Gastrocnemius medialis (tissue), 4 donors: Measurements from ENCODE around the gene SUN1. TPM values are rescaled to one million over a fixed set of nuclear protein-coding genes. Genes with fewer than 3 reads are reported as not detected.
"Not testable (repeated sequence)": the region's sequence is repeated elsewhere in the genome, so short reads cannot be mapped to it uniquely, and the experiment has no call there.

Source experiments
- ATAC-seq, 2 donors: fragments of 150-250 bp; one replicate each; pipeline ENCODE4 v1.9.1; 2016
- DNase-seq, 2 donors: peaks; one replicate each; pipeline ENCODE4 v3.0.0-alpha.2; 2019
- H3K27ac ChIP-seq, 4 donors: fragments of 200-600 bp; sonication (generic); 1 replicate in 1 of 4; 2 replicates in 3 of 4; pipeline ENCODE4 v1.5.1; 2016 to 2018; ENCODE audit warnings: mild to moderate bottlenecking in 2 of 4, moderate library complexity in 1 of 4
- H3K27me3 ChIP-seq, 3 donors: fragments of 200-600 bp; sonication (generic) in 2 of 3; 1 replicate in 1 of 3; 2 replicates in 2 of 3; pipeline versions ENCODE4 v1.5.1 to v1.6.0; 2016 to 2019; ENCODE audit warnings: mild to moderate bottlenecking in 1 of 3, moderate library complexity in 1 of 3
- H3K36me3 ChIP-seq, 2 donors: fragments of 200-600 bp; sonication (generic) in 1 of 2; one replicate each; pipeline ENCODE4 v1.5.1; 2017 to 2018
- H3K4me1 ChIP-seq, 2 donors: fragments of 200-600 bp; sonication (generic) in 1 of 2; one replicate each; pipeline ENCODE4 v1.5.1; 2016 to 2017; ENCODE audit warnings: mild to moderate bottlenecking in 2 of 2
- H3K4me3 ChIP-seq, 4 donors: fragments of 200-600 bp; sonication (generic) in 3 of 4; 1 replicate in 1 of 4; 2 replicates in 3 of 4; pipeline ENCODE4 v1.5.1; 2016 to 2019; ENCODE audit warnings: mild to moderate bottlenecking in 2 of 4
- H3K9me3 ChIP-seq, 3 donors: fragments of 200-600 bp; sonication (generic) in 2 of 3; 1 replicate in 1 of 3; 2 replicates in 2 of 3; pipeline ENCODE4 v1.5.1; 2016 to 2019
- POLR2A ChIP-seq, 2 donors: fragments of 450-650 bp; IDR thresholded peaks; one replicate each; pipeline ENCODE4 v1.6.1; 2017; ENCODE audit warnings: antibody characterized with exemption in 2 of 2, mild to moderate bottlenecking in 2 of 2, moderate library complexity in 2 of 2
- in situ Hi-C, 4 donors: fragments of 200-750 bp; cut with MboI; loops; one replicate each; pipeline versions ENCODE4 v1.15.0 to v1.8.0; 2017; ENCODE audit warnings: low sequenced_read_pairs in 4 of 4
- intact Hi-C: fragments of 100-400 bp; cut with DNase I; formaldehyde crosslinking; loops from one replicate; pipeline ENCODE4 v1.15.1; 2023; ENCODE audit warnings: low total_unique reads
- total RNA-seq, 4 donors: library from RNA; depleted of rRNA; stranded (reverse); fragments of >200 nt; gene quantifications; one replicate each; pipeline versions ENCODE4 v1.1.0 to v1.2.3, GENCODE V29; 2016
- TF ChIP-seq, protein P1 (sequence below), 5 experiments: fragments of 450-650 bp in 3 of 5; fragments of 200-600 bp in 2 of 5; sonication (generic) in 2 of 5; IDR thresholded peaks in 4 of 5; conservative IDR thresholded peaks in 1 of 5; 1 replicate in 4 of 5; 2 replicates in 1 of 5; pipeline ENCODE4 v1.5.1; 2016 to 2019; ENCODE audit warnings: antibody characterized with exemption in 5 of 5, mild to moderate bottlenecking in 3 of 5, moderate library complexity in 3 of 5

SUN1 gene
- total RNA-seq, 4 donors from 2014 or later = 112 to 154 (median 132) TPM

DNA sequence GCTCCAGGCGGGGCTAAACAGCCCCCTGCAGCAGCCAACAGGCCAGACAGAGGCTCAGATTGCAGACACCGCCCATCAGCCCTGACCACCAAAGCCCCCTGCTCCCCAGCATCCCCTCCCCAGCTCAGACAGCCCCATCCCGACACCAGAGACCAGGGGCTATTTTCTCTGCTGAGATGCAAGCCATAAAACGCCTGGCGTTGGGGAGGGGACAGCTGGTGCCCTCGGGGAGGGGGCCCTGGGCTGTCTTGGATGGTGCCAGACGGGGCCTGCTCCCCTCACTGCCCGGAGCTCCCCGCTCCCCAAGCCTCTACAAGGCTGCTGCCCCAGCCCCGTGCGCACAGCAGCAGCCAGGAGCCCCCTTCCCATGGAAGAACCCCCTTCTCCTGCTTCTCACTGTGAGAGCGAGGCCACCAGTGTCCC, 75.9 kb downstream of the SUN1 start:
- in situ Hi-C loops (no loop called here), intact Hi-C loops (no loop called here)
- H3K27me3 ChIP-seq = peaks cover 9 to 27% (median 16%) of the 10 kb centered on the region in 3 donors
- no peak overlapping the region for H3K4me3 ChIP-seq
- DNase-seq (no peak), ATAC-seq (no peak)
- no peak overlapping the region for H3K27ac ChIP-seq
- H3K9me3 ChIP-seq = no peaks in the 10 kb centered on the region
- no peak for TF ChIP-seq POLR2A (IDR thresholded peaks at IDR 0.05)
- TF ChIP-seq, protein P1, sequence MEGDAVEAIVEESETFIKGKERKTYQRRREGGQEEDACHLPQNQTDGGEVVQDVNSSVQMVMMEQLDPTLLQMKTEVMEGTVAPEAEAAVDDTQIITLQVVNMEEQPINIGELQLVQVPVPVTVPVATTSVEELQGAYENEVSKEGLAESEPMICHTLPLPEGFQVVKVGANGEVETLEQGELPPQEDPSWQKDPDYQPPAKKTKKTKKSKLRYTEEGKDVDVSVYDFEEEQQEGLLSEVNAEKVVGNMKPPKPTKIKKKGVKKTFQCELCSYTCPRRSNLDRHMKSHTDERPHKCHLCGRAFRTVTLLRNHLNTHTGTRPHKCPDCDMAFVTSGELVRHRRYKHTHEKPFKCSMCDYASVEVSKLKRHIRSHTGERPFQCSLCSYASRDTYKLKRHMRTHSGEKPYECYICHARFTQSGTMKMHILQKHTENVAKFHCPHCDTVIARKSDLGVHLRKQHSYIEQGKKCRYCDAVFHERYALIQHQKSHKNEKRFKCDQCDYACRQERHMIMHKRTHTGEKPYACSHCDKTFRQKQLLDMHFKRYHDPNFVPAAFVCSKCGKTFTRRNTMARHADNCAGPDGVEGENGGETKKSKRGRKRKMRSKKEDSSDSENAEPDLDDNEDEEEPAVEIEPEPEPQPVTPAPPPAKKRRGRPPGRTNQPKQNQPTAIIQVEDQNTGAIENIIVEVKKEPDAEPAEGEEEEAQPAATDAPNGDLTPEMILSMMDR (IDR thresholded peaks at IDR 0.05 in 4 of 5, conservative IDR thresholded peaks at IDR 0.05 in 1 of 5) = no peak
- H3K4me1 ChIP-seq = no peaks in the 10 kb centered on the region
- no peaks in the 10 kb centered on the region for H3K36me3 ChIP-seq

DNA sequence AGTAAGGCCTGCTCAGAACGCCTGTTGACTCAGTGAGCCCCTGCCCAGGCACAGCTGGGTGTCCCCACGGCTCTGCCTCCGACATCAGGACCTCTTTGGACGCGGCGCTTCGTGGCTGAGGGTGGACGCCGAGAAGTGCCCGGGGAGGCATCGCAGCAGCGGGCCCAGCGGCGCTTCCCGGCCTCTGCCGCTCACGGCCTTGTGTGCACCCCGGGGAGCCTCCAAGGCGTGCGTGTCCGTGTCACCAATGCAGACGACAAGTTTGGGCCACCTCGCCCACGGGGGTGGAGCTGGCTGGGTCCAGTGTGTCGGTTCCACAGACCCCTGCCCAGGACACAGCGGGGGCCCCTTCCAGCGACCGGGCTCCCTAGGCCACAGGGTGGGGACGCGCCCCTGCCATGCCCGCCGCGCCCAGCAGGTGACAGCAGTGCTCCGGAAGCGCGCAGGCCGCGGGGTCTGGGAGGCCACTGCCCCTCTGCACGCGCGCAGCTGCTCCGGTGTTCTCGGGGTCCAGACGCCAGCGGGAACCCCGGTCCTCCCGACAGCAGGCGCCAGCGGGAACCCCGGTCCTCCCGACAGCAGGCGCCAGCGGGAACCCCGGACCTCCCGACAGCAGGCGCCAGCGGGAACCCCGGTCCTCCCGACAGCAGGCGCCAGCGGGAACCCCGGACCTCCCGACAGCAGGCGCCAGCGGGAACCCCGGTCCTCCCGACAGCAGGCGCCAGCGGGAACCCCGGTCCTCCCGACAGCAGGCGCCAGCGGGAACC, 76.5 kb downstream of the SUN1 start:
- Histone ChIP-seq H3K4me3 (peak overlapping the region in 2 of 4 donors; percentile 26 to 34), H3K27me3 (peaks cover 6 to 21% (median 12%) of the 10 kb centered on the region in 3 donors)
- H3K4me1 ChIP-seq, H3K36me3 ChIP-seq, DNase-seq, intact Hi-C loops, in situ Hi-C loops, H3K9me3 ChIP-seq, H3K27ac ChIP-seq: not testable (repeated sequence)
- ATAC-seq = peak; percentile 35 to 54
- TF ChIP-seq, protein P1 (IDR thresholded peaks at IDR 0.05 in 4 of 5, conservative IDR thresholded peaks at IDR 0.05 in 1 of 5) = peak; percentile 26 to 76 (median 64)

DNA sequence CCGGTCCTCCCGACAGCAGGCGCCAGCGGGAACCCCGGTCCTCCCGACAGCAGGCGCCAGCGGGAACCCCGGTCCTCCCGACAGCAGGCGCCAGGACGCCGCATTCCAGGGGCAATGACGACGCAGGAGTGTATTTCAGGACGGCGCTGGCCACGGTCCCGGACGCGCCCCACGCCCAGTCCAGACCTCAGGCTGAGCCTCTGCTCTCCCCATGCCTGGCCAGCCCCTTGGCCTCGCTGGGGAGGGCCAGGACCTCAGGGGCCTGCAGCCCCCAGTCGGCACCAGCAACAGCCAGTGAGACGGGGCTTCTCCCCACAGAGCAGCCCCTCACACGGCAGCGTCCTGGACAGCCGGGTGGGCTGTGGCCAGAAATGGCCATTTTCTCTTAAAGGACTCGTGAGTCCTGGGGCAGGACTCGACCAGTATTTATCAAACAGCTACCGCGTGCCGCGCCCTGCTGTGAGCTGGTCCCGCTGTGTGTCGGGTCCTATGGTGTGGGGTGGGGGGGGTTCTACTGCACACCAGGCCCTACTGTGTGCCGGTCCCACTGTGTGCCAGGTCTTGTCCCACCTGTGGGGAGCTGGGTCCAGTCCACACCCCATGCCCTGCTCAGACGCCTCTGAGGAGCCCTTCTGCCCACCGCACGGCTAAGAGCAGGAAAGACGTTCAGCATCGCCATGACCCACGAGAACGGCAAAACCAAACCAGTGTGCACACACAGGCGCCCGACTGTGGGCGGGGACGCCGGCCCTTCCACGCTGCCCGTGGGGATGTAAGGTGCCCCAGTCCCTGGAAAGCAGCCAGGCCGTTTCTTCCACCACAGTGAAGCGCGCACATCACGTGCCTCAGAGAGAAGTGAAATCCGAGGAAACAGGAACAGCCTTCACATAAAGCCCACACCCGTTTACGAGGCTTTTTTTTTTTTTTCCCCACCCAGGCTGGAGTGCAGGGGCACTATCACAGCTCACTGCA, 77.4 kb downstream of the SUN1 start:
- Histone ChIP-seq H3K4me1 (no peaks in the 10 kb centered on the region), H3K27ac (no peak overlapping the region), H3K36me3 (no peaks in the 10 kb centered on the region), H3K9me3 (no peaks in the 10 kb centered on the region), H3K27me3 (peaks cover 4 to 12% (median 4%) of the 10 kb centered on the region in 3 donors), H3K4me3 (peak overlapping the region in 2 of 4 donors; percentile 26 to 34)
- DNase-seq = peak; percentile 45 to 61
- intact Hi-C loops (no loop called here), in situ Hi-C loops (no loop called here)
- peak in 1 of 2 donors; percentile 30 for ATAC-seq
- no peak for TF ChIP-seq POLR2A (IDR thresholded peaks at IDR 0.05)
- TF ChIP-seq, protein P1 (IDR thresholded peaks at IDR 0.05 in 4 of 5, conservative IDR thresholded peaks at IDR 0.05 in 1 of 5) = no peak

DNA sequence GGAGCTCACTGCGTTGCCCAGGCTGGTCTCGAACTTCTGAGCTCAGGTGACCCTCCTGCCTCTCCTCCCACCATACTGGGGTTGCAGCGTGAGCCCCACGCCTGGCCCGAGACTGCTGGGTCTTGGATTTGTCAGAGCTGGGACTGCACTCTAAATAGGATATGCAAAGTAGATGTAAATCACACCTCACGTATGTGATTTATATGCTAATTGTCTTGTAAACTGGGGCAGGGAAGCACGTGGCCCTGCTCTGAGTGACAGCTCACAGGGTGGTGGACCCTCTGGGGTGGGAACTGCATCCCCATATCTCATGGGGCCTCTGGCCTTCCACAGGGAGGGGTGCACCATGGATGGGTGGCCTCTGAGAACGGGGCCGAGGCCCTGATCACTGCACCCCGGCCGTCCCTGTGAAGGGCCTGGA, 78.2 kb downstream of the SUN1 start:
- H3K27ac ChIP-seq = no peak overlapping the region
- ATAC-seq = no peak
- no peak for DNase-seq
- intact Hi-C loops (no loop called here), in situ Hi-C loops (no loop called here)
- peaks cover 0 to 11% (median 4%) of the 10 kb centered on the region in 3 donors for H3K27me3 ChIP-seq
- H3K4me1 ChIP-seq = no peaks in the 10 kb centered on the region
- H3K36me3 ChIP-seq = no peaks in the 10 kb centered on the region
- no peaks in the 10 kb centered on the region for H3K9me3 ChIP-seq
- TF ChIP-seq POLR2A (IDR thresholded peaks at IDR 0.05) = no peak
- TF ChIP-seq, protein P1 (IDR thresholded peaks at IDR 0.05 in 4 of 5, conservative IDR thresholded peaks at IDR 0.05 in 1 of 5) = no peak
- no peak overlapping the region for H3K4me3 ChIP-seq
